Suprapubic skin (tissue), 4 donors: ENCODE data around the gene RPS26.

ENCODE experiments used
- CTCF ChIP-seq, 2 donors: fragments of 200-600 bp in 1 of 2; fragments of 450-650 bp in 1 of 2; sonication (generic) in 1 of 2; IDR thresholded peaks; one replicate each; pipeline ENCODE4 v1.5.1; 2016 to 2019; ENCODE audit warnings: antibody characterized with exemption in 2 of 2, mild to moderate bottlenecking in 1 of 2, moderate library complexity in 1 of 2
- EP300 ChIP-seq: sonication (generic); formaldehyde crosslinking; IDR thresholded peaks from one replicate; pipeline ENCODE4 v1.6.1; 2017; ENCODE audit warnings: antibody characterized with exemption
- POLR2A ChIP-seq, 2 donors: fragments of 450-650 bp; IDR thresholded peaks; one replicate each; pipeline ENCODE4 v1.6.1; 2017; ENCODE audit warnings: antibody characterized with exemption in 2 of 2, mild to moderate bottlenecking in 2 of 2, moderate library complexity in 2 of 2
- POLR2AphosphoS5 ChIP-seq, 3 donors: sonication (generic); formaldehyde crosslinking; IDR thresholded peaks; one replicate each; pipeline ENCODE4 v1.6.1; 2017; ENCODE audit warnings: antibody characterized with exemption in 3 of 3

- TF ChIP-seq CTCF (IDR thresholded peaks at IDR 0.05) = no peak
- no peak for TF ChIP-seq POLR2A (IDR thresholded peaks at IDR 0.05)
- TF ChIP-seq POLR2AphosphoS5 (IDR thresholded peaks at IDR 0.05) = no peak
- TF ChIP-seq EP300 = no peak
Observed at GRCh38 chr12:55995366-55995765, 46.4 kb upstream of the RPS26 start.
